ENCODE measurements around the gene CD300LF.

The CD300LF gene

DNA sequence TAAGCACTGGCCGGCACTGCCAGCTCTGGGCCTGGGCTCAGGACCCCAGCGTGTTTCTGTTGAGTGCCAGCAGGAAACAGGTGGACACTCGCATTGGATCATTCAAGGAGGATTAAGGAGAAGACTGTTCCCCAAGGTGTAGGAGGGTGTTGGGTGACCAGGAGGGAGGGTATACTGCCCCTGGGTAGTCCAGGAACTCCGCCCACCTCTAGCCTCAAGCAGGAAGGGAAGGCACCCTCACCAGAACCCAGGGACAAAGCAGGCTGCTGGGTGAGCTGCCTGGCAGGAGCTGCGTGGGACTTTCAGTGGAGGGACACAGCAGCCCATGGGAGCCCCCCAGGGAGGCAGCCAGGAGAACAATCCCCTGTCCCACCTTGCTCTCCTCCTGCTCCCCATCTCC, 16.6 kb upstream of the CD300LF start:
- no peak for DNase-seq

DNA sequence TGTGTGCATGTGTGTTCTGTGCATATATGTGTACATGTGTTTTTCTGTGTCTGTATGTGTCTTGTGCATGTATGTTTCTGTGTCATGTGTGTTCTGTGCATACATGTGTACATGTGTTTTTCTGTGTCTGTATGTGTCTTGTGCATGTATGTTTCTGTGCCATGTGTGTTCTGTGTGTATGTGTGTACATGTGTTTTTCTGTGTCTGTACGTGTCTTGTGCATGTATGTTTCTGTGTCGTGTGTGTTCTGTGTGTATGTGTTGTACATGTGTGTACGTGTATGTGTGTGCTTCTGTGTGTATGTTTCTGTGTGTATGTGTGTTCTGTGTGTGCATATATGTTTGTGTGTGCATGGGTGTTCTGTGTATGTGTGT, 16.0 kb upstream of the CD300LF start:
- DNase-seq = no peak

DNA sequence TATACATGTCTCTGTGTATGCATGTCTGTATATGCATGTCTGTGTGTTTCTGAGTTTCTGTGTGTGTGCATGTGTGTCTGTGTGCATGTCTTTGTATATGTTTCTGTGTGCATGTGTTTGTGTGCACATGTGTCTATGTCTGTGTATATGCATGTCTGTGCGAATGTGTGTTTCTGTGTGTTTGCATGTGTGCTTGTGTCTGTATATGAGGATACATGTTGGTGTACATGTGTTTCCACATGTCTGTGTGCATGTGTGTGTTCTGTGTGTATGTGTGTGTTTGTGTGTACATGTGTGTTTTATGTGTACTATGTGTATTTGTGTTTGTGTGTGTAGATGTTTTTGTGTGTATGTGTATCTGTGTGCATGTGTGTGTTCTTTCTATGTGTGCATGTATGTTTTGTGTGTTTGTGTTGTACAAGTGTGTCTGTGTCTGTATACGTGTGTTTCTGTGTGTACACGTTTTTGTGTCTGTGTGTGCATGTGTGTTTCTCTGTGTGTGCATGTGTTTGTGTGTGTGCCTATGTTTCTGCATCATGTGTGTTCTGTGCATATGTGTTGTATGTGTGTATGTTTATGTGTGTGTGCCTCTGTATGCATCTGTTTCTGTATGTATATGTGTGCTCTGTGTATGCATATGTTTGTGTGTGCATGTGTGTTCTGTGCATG, 15.4 kb upstream of the CD300LF start:
- DNase-seq = no peak

DNA sequence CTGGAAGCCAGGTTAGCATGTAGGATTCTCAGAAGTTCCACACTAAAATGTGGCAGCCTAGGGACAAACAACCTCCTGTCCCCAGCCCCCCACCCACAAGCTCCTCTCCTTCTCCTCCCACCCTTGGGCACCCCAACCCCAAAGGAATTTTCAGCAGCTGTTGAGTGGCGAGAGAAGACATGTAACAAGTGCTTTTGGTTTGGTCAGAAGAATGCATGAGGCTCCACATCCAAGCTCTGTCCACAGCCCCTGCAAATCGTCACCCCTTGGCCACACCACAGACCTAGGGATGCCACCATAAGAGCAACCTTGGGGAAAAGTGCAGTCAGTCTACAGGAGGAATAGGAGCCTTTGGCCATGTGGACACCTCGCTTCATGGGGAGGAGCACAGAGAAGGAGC, 12.4 kb upstream of the CD300LF start:
- DNase-seq = no peak

DNA sequence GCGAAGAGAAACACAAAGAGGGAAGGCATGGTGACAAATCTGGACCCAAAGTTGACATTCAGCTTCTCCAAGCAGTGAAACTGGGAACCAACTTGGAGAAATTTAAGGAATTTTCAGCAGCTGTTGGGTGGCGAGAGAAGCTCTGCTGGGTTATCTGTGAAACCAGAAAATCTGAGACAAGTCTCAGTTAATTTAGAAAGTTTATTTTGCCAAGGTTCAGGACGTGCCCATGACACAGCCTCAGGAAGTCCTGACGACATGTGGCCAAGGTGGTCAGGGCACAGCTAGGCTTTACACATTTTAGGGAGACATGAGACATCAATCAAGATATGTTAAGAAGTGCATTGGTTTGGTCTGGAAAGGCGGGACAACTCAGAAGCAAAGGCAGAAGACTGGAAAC, 11.2 kb upstream of the CD300LF start:
- DNase-seq = no peak

DNA sequence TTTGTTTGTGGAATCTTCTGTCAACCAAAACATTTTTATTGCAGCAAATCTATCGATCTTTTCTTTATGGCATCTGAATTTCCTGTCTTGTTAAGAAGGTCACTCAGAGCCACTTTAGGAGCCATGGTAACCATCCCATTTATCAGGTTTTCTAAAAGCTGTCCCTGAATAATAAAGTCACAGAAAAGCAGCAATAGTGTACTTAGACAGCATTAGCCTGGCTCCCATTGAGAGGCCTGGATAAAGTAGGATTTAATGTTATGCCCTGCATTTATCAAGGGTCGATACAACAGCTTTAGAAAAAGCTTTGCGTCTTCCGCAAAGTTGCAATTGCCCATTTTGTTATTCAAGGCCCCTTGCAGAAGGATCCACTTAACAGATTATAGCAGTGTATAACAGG, 10.1 kb upstream of the CD300LF start:
- DNase-seq = no peak

DNA sequence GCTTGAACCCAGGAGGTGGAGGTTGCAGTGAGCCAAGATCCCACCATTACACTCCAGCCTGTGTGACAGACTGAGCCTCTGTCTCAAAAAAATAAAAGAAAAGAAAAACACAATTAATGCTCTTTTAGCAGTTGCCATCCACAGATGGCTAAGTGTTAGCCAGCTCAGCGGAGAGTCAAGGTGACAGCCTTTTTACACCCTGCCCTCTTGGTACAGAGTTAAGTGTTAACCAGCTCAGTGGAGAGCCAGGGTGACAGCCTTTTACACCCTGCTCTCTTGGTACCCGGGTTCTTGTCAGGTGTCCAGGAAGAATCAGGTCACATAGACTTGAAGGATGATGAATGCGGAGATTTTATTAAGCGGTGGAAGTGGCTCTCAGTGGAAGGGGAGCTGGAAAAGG, 7.8 kb upstream of the CD300LF start:
- DNase-seq = no peak

DNA sequence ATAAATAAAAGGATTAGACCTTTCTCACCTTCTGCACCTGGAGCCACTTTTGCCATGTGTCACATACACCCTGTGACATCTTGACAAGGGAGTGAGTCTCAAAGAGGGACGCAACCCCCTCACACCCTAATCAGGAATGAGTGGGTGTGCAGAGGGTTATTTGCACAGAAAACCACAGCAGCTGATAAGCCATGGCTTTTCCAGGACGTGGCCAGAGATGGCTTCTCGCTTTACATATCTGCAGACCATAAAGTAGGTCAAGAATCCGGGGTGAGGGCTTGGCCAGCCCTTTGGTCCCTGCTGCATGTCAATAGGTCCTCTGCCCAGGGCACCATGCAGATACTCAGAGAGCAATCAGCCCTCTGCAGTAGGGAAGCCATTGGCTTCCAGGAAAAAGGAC, 2.4 kb upstream of the CD300LF start:
- DNase-seq = no peak

DNA sequence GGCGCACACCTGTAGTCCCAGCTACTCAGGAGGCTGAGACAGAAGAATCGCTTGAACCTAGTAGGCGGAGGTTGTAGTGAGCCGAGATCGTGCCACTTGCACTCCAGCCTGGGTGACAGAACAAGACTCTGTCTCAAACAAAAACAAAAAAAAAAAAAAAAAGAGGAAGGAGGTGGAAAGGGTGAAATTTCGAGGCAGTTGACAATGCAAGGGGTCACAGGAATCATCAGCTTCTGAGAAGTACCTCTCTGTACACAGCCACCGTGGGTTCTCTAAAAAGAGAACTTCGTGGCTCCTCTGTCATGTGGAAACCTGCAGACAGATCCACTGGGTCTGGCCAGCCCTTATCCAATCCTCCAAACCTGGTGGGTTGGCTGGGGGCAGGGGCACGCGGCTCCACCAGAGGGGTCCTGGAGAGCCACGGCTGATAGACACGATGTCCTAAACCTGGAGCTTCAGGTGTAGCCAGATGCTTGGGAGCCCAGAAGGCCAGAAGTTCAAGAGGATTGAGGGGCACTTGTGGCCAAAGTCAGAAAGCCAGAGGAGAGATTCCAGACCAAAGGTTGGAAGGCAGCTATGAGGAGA, 540 bp upstream of the CD300LF start:
- no peak for DNase-seq

DNA sequence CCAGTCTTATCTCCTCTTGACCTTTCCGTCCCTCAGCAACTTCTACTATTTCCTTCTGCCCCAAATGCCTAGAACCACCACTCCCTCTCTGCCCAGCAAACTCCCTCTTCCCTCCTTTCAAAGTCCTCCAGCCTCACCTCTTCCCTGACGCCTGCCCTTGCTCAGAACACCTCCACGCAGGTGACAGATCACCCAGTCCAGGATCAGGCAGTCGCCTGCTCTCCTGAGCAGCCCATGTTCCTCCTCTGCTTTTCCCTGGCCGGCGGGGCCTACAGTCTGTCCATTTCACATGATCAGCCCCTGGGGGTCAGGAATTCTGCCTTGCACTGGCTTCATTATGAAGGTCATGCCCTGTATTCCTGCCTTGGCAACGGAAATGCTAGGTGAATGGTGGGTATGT, 422 bp downstream of the CD300LF start:
- DNase-seq = no peak

DNA sequence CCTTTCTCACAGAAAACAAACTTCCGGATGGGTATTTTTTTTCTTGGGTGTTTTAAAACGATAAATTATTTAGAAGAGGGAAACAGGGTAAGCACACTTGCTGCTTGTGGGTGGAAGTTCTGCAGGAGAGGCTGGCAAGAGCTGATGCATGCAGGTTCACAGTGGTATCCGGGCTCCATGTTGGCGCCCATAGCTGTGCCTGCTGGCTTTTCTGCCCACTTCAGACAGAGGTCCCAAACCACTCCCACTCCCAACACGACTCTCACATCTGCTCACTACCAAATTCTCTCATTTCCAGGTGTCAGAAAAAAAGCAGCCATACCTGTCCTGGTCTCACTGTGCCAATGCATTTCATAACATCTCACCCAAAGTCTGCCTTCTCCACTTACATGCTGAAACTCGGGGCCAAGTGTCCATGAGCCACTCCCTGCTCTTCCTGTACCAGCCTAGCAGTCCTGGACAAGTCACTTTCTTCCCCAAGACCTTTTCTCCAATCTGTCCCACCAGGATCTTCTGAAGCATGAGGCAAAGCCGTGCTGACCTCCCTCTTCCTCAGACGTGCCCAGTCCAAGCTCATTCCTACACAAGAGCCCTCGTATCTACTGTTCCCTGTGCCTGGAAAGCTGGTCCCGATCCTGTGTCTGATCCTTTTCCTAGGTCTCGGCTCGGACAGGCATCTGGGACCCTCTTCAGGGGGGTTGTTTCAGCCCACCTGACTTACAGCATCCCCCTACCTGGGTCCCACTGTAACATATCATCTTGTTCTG, 1.5 kb downstream of the CD300LF start:
- DNase-seq = no peak

DNA sequence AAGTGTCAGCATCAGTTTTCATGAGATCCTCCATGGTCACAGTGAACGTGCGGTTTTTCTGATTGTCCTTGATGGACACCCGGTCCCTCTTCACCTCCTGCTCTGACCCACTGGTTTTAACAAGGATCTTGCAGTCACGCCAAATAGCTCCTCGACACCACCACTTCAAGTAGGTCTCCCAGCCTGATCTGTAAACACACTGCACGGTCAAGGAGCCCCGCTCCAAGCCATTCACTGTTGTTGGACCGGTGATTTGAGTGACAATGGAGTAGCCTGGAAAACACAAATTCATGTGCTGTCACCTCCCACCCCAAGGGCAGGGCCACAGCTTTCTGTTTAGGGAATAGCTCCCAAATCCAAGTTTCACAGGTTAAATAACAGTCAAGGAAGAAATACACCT, 8.2 kb downstream of the CD300LF start:
- DNase-seq = no peak

DNA sequence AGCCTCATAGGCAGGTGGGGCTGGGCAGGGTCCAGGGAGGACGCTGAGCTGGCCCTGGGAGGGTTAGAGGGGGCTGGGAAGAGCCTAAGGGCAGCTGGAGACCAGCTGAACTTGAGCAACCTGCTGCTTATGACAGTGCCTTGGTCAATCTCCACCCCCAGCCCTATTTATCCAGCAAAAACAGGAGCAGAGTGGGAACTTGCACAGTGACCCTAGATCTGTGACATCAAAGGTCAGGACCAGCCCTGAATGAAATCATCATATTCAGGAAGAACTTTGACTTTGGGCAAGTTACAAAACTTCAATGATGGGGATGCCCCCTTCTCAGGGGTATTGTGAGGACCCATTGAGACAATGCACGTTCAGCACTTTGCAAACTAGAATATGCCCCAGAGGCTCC, 9.4 kb downstream of the CD300LF start:
- DNase-seq = no peak

DNA sequence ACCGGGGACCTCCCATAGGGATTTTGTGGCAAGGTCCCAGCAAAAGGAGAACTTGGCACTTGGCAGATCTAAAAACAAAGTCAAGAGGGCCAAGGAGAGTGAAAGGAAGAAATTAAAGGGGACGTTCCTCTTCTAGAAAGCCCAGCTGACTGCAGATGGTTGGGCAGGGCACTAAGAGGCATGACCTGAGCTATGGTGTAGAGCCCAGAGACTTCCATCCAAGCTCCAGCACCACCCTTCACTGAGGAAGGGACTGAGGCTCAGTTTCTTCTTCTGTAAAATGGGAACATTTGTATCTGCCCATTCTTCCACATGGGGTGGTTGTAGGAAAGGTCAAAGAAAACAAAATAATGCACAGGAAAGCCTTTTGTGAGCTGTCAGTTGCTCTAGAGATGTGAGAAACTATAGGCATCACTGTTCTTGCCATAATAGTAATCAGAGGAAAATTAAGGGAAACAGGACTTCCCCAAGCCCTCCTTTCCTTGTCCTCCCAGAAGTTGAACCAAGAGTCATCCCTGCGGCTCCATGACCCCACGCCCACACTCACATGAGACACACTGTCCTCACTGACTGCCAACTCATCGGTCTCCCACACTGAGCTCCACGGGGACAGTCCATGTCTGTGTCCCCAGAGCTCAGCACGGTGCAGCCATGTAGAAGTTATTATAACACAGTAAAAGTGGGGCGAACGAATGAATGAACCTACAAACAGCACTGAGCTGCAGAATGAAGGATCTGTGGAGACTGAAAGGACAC, 10.4 kb downstream of the CD300LF start:
- no peak for DNase-seq

DNA sequence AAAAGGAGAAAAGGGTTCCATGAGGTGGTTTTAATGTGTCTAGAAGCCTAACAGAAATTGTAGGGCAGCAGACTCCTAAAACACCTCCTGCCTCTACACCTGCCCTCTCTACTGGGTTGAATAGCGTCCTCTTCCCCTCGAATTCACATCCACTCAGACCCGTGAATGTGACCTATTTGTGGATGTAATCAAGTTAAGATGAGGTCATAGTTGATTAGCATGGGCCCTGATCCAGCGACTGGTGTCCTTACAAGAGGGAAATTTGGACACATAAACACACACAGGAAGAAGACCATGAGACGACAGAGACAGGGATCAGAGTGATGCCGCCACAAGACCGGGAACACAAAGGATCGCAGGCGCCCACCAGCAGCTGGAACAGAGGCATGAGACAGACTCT, 13.5 kb downstream of the CD300LF start:
- DNase-seq = no peak

DNA sequence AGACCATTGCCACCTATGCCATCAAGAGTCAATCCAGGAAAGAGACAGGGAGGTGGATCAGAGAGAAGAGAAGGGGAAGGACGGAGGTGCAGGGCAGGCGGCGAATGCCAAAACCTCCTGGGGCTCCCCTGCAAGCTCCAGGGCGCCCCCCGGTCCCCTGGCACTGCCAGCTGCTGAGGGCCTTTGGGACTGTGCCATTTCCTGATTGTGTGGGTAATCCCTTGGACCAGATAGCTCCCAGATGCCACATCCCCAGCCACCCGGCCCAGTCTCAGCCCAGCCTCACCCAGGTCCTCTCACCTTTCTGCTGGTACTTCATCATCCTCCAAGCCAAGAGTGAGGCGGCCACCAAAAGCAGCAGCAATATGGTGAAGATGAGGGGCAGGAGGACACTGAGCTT, 14.7 kb downstream of the CD300LF start:
- no peak for DNase-seq

DNA sequence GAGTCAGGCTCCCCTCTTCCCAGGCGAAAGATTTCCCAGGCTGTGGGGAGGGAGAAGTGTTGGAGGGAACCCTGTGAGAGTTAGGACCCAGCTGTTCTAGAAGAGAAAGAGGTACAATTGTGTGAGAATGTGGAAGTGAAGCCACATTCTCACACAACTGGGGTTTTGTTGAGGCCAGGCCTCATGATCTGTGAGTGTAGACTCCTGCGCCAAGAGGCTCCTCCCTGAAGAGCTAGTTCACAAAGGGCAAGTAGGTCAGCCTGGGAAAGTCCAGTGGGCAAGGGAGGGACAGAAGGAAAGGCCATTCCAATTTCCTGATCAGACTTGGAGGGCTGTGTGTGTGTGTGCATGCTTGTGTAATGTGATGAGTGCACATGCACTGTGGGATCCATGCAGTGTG, 15.2 kb downstream of the CD300LF start:
- no peak for DNase-seq

DNA sequence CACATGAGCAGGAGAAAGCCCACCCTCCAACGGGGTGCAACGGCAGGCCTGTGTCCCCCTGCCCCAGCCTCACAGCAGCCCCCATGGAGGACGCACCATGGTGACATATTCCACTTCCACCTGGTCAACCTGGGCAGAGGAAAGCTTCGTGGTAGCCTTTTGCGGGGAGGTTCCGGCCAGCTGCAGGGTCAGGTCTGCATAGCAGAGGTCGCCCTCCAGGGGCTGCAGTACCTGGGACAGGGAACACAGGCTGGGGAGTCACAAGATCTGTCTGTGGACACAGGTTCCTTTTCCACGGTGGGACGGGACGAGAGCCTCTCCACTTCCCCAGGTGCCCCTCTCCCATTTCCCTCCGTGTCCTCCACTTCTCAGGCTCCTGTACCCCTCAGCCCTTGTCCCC, 17.1 kb downstream of the CD300LF start:
- DNase-seq = no peak

DNA sequence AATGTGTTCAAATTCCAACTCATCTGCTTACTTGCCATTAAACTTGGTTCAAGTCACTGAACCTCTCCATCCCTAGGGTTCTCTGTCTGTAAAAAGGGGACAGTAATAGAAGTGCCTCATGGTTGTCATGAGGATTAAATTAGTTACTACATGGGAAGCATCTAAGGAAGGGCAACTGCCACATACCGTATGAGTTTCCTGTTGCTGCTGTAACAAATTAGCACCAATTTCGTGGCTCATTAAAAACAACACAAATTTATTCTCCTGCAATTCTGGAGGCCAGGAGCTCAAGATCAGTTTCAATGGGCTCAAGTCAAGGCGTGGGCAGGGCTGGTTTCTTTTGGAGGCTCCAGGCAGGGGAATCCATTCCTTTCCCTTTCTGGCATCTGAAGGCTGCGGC, 18.6 kb downstream of the CD300LF start:
- no peak for DNase-seq

DNA sequence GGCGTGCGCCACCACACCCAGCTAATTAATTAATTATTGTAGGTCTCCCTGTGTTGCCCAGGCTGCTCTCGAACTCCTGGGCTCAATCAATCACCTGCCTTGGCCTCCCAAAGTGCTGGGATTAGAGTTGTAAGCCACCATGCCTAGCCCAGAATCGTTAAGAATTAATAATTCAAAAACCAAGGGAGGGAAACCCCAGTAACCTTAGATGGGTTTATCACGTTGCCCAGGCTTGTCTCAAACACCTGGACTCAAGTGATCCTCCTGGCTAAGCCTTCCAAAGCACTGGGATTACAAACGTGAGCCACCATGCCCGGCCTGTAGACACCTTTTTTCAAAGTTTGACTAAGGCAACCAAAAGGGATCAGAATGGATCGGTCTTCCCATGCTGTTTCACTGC, 21.6 kb downstream of the CD300LF start:
- no peak for DNase-seq

DNA sequence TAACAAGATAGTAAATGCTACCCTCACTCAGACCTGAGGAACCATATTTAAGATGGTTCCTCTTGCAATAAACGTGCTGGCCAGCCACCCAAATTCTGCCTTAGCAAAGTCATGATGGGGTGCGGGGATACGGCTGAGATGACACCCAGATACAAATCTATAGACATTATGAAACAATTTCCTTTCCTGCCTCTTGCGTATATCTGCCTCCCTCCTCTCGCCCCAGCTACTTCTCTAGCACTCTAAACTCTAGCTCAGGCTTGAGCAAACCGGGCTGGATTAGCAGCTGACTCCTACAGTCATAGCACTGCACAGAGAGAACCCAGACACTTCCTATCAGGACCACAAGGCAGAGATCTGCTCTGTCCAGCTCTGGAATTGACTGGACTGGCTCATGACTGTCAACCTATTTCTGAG, 22.3 kb downstream of the CD300LF start:
- no peak for DNase-seq

DNA sequence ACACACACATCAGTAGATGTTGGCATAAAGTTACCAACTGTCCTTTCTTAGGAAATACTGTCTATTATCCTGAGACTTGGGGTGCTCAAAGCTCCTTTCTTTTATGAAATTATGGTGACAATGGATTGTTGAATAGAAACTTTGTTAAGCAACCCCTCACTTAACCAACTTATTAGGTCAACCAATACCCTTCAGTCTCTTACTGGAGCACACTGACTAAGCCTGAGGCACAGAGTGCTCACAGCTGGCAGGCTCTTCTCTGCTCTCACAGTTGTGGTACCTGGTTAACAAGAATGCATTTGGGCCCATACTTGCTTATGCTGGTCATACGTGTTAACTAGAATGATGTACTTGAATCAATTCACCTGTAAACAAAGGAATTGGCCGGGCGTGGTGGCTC, 24.8 kb downstream of the CD300LF start:
- DNase-seq = no peak

DNA sequence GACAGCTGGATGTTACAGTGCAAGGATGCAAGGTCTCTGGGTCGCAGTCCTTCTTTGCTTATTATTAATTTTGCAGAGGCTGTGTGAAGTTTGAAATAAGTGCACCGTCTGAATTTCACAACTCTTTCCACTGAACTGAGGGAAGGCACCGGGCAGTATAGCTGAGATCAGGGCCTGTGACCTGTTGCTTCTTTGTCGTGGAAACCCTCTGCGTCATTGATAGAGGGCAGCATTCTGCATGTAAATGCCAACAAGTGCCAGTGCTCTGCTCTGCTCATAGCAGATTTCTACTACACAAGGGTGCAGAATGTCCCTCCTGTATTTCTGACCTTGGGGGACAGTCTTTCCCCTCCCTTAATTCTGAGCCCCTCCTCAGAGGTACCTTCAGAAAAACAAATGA, 26.0 kb downstream of the CD300LF start:
- no peak for DNase-seq

Measured in left hindlimb (tissue), 1 donor.